Activated T-cell treated with anti-CD3 and anti-CD28 coated beads, Interleukin-2, amount 50 U/mL, for 48 hours (primary cell): ENCODE results near the gene ACTR3.

ENCODE experiments used
- DNase-seq, 2 experiments: peaks; one replicate each; pipeline ENCODE4 v3.0.0-alpha.2; 2020

ACTR3 gene

DNA sequence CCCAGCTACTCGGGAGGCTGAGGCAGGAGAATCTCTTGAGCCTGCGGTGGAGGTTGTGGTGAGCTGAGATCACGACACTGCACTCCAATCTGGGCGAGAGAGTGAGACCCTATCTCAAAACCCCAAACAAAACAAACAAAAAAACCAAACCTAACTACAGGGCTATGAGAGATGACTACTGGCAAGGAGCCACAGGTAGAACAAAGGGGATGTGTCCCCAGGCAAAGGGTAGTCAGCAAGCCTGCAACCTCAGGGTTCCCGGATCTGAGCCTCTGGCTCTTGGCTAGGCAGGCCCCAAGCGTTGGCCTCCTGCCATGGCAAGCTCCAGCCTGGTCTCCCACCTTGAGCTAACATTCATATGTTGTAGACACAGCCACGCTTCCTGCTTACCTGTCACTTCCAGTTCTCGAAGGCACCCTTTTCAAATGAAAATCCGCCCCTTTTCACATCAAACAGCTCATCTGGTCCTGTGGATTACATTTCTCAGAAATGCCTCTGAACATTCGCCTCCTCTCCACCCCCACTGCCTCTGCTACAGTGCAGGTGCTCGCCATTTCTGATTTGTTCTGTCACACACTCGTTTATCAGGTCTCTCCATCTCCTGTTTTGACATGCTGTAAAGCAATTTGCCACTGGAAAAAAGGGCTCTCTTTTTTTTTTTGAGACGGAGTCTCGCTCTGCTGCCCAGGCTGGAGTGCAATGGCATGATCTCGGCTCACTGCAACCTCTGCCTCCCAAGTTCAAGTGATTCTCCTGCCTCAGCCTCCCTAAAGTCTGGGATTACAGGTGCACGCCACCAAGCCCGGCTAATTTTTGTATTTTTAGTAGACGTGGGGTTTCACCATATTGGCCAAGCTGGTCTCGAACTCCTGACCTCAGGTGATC, 13.1 kb upstream of the ACTR3 start:
- DNase-seq = peak; percentile 72 to 83

DNA sequence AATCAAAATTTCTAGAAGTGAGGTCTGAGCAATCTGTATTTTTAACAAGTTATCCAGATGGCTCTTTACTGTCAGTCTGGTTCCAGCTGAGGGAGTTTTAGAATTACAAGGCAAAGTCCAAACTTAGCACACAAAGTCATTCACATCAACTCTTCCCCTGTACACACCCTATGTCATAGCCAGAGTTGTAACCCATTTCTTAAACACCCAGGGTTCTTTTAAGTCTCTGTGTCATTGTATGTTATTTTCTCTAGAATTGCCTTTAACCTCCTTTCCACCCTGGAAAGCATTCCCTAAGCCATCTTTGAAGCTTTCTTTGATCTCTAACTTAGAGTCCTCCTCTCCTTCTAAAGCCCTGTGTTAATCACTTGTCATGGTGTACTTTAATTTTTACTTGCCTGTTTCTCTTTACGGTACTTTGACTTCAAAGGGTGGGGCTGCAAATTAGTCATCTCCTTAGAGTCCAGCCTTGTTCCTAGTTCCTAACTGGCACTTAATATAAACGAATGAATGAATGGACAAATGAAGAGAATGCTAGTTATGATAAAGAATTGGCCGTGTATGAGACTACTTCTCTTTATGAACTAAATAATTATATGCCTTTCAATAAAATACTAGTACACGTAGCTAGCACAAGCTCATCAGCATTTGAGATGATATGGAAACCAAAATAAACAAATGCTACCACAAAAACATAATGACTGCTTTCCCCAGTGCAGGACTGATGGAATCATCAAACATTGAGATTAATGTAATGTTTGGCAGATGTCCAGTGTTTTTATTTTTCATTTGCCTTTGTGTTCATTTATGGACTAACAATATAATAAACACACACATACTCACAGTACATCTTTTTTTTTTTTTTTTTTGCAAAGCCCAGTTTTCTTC, 11.9 kb upstream of the ACTR3 start:
- no peak for DNase-seq

DNA sequence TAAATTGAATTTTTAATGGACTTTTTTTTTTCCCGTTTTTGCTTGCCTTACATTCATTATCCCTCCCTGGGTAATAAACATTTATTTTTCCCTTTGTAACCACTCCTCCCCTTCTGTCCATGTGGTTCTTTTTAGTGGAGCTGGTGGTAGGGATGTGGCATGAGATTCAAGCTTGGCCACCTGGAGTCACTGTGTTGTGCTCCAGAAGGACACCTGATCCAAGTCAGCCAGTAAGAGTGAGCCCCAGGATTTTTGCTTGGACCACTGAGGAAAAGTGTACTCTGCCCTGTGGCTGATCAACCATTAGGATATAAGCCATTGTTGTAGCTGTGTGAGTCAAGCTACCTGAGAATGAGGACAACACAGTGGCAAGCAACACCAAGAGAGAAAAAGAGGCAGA, 11.1 kb upstream of the ACTR3 start:
- DNase-seq = no peak

DNA sequence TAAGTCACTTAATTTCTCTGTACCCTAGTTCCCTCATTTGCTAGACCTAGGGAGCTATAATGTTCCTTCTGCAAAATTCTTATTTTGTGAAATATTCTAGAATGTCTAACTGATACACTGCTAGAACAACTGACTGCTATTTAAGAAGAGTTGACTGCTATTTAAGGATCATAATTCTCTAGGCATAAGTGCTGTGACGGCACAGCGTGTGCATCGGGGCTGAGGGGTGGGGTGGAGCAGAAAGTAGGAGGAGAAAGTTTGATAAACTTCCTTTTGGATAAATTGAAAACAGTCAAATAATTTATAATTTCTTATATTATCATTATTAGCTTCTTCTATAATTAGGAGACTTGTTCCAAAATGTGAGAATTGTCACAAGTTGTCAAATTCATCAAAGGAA, 10.4 kb upstream of the ACTR3 start:
- no peak for DNase-seq

DNA sequence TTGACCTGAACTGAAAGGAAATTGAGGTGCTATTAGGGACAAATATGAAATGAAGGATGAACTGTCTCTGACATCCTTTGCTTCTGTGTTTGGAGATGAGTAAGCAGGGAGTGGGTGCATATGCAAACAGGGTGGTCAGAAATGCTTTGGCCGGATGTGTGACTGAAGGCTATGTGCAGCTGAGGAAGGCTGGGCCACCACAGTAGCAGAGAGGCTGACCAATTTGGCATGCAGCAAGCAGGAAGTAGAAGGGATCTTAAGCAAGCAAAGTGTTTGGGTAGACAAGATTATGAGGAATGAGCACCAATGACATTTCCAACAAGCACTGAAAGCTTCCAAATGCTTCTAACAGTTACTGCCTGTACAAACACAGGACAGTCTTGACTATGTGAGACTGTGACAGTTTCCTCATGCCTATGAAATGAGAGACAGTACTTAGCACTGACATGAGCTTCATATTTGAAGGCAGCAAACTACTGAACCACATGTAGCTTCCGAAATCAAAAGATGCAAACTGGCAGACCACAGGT, 3.3 kb upstream of the ACTR3 start:
- DNase-seq = peak; percentile 63 to 70

DNA sequence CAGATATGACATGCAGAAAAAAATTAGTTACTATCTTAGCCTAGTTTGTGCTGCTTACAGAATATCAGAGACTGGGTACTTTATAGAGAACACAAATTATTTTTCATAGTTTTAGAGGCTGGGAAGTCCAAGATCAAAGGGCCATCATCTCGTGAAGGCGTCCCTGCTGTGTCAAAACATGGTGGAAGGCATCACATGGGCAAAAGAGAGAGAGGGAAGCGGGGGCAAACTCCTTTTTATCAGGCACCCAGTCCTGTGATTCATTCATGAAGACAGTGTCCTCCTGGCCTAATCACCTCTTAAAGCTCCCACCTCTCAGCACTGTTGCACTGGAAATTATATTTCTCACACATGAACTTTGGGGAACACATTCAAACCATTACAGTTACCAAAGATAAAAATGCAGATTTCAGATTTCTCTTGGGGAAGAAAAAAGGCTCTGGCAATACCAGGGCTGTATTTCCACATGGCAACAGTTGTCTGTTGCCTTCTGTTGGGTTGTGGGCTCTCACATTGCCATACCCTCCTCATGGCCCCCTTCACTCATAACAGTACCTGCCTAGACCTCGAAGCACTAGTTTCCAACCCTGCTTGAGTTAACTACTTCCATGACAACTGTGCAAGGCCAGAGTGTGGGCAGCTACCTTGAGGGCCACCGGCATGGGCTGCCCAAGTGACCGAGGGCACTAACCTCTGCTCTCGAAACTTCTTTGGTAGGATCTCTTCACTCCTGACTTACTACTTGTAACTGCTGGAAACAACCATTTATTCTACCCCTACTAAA, 2.7 kb upstream of the ACTR3 start:
- DNase-seq = peak in 1 of 2 experiments; percentile 40

GRCh38 chr2:113888641-113889470, 1.0 kb upstream of the ACTR3 start:
- no peak for DNase-seq

- peak; percentile 78 for DNase-seq
Measured at GRCh38 chr2:113890253-113891235, 655 bp downstream of the ACTR3 start.

DNA sequence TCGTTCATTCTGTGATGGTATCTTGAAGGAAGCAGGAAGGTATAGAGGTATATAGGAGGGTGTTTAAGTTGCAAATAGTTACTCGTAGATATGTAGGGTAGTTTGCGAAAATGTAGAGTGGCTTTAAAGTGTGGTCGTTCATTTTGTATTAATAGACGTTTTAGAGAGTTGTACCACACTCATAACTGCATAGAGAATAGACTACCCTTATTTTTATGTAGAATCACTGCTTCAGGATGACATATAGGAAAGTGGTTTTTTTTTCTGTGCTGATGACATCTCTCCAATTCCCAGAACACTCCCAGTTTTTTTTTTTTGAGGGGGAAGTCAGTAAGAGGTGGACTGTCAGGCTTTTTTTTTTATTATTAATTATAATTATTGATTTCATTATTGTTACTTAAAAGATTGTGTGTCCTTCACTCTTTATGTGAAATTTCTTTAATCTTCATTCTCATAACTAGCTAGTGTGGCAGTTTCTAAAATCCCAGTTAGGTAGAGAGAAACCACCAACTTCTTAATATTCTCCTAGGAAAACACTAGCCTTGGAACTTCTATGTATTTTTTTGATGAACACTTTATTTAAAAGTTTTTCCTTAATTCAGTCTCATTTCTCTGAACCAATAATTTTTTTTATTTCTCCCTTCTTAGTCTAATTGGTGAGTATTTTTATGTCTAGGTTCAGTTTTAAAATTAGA, 1.5 kb downstream of the ACTR3 start:
- DNase-seq = no peak

DNA sequence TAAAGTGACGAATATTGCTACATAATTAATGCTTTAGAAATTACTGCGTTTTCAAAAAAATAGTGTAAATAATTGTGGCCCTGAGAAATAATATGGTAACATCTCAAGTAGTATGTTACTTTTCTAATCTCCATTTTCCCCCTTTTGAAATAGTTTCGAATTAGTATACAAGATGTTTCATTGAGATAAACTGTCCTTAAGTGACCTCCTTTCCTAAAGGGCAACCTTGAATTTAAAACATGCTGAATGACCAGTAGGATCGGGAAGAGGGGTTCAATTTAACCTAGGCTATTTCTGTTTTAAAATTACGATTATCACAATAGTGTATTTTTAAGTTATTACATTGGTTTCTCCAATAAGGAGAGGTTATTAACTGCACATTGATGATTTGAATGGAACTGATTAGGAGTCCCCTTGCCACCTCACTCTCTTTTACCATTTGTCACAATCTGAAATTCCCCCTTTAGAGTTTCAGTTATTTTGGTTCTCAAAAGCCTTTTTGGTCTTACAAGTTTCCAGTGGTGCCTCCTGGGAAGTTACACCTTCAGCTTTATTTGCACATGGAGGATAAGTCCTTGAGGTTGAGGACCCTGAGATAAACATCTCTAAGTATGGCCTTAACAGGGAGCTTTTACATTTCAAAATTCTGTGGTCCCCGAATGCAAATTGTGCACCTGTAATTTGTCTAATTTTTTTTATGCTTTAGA, 2.3 kb downstream of the ACTR3 start:
- no peak for DNase-seq

DNA sequence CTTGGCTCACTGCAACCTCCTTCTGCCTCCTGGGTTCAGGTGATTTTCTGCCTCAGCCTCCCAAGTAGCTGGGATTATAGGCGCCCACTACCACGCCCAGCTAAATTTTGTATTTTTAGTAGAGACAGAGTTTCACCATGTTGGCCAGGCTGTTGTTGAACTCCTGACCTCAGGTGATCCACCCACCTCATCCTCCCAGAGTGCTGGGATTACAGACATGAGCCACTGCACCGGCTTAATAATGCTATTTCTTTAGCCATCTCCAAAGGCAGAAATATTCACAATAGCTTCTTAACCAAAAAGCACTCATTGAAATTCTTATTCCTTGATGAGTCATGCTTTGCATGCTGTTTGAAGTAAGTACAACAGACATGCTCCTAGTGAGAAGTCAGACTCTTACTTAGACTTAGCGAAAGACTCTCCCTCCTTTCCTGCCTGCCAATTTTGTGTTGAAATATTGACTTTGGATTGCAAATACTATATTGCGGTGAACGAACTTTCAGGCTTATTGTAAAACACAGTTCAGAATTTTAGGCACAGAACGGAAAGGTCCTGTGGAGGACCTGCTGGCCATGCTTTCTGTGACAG, 4.4 kb downstream of the ACTR3 start:
- no peak for DNase-seq

- no peak for DNase-seq
Measured at GRCh38 chr2:113895301-113895700, 5.4 kb downstream of the ACTR3 start.

- DNase-seq = no peak
Measured at GRCh38 chr2:113895819-113896563, 6.1 kb downstream of the ACTR3 start.

- DNase-seq = no peak
Measured at GRCh38 chr2:113896791-113897190, 6.9 kb downstream of the ACTR3 start.

GRCh38 chr2:113898081-113898480, 8.2 kb downstream of the ACTR3 start:
- DNase-seq = no peak

DNA sequence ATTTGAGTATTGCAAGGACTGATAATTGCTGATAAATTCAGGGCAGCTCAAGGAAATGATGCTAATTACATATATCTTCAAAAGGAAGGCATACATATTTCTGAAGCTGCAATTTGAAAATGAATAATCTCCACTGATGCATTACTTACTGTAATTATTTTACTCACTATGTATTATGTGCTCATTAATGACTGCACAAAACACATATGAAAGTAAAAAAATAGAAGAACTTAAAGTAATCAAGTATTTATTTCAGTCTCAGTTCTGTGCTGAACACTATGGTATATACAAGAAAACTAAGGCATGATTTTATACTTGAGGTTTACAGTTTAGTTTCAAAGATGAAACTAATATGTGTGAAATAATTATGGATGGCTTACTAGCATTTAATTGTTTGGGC, 9.3 kb downstream of the ACTR3 start:
- DNase-seq = no peak

GRCh38 chr2:113901943-113902342, 12.1 kb downstream of the ACTR3 start:
- no peak for DNase-seq

DNA sequence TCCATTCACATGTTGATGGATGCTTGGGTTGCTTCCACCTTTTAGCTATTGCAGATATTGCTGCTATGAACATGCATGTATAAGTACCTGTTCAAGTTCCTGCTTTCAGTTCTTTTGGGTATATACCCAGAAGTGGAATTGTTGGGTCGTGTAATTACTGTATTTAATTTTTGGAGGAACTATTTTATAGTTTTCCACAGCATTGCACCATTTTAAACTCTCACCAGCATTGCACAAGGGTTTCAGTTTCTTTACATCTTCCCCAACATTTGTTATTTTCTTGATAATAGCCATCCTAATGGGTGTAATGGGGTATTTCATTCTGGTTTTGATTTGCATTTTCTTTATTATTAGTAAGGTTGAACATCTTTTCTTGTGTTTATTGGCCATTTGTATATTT, 16.0 kb downstream of the ACTR3 start:
- no peak for DNase-seq
